Stimulated activated CD8-positive, alpha-beta memory T cell treated with anti-CD3 and anti-CD28 coated beads, Interleukin-12 subunit alpha, Interleukin-12 subunit beta, amount 100 ng/mL, for 1 hour (primary cell): ENCODE measurements around the gene HOTAIR.

Experiments used
- DNase-seq: peaks from one replicate; pipeline ENCODE4 v3.0.0-alpha.2; 2020; ENCODE audit warnings: low read depth

The HOTAIR gene

GRCh38 chr12:53975479-53976152, 862 bp upstream of the HOTAIR start:
- no peak for DNase-seq

DNA sequence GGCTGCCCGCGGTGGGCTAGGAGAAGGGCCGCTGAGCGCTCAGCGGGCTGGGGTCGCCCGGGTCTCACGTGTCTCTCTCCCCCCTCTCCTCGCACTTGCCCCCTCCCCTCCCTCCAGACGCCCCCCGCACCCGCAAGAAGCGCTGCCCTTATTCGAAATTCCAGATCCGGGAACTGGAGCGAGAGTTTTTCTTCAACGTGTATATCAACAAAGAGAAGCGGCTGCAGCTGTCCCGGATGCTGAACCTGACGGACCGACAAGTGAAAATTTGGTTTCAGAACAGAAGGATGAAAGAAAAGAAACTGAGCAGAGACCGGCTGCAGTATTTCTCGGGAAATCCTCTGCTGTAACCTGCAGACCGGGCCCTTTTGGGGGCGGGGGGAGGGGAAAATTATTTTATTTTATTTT, 314 bp upstream of the HOTAIR start:
- no peak for DNase-seq

DNA sequence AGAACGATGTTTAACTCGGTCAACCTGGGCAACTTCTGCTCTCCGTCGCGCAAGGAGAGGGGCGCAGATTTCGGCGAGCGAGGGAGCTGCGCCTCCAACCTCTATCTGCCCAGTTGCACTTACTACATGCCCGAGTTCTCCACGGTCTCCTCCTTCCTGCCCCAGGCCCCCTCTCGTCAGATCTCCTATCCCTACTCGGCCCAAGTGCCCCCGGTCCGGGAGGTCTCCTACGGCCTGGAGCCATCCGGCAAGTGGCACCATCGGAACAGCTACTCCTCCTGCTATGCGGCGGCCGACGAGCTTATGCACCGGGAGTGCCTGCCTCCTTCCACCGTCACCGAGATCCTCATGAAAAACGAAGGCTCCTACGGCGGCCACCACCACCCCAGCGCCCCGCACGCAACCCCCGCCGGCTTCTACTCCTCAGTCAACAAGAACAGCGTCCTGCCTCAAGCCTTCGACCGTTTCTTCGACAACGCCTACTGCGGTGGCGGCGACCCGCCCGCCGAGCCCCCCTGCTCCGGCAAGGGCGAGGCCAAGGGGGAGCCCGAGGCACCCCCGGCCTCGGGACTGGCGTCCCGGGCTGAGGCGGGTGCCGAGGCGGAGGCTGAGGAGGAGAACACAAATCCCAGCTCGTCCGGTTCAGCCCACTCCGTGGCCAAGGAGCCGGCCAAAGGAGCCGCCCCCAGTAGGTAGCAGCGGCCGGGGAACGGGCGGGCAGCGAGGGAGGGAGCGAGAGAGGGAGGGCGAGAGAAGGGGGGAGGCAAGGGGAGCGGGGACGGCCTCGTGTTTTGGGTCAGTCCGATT, 1.3 kb downstream of the HOTAIR start:
- no peak for DNase-seq

DNA sequence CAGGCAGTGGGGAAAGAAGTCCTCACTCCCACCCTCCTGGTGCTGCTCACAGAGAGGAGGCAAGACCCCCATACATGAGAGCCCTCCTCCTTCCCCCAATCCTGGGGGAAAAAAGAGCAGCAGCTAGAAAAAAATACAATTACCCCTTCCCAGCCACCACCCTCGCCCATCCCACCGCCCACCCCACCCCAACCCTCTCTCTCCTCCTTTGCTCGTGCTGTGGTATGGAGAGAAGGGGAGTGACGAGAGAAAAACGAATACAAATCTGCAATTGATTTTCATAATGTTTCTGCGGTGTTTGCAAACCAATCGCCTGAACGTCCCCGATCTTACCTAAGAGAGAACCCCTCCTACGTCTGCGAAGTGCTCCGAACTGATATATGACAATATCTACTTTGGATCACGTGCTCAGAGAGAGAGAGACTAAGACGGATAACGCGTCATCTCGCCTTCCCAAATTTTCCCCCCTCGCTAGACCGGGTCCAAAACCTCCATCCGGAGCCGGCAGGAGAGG, 2.0 kb downstream of the HOTAIR start, which contains the start of gene HOXC11:
TSS of gene HOXC11 (plus strand) at position 405 of the 514 bp plus-strand sequence. CDS start 116 bp downstream, outside the sequence.
- no peak for DNase-seq

DNA sequence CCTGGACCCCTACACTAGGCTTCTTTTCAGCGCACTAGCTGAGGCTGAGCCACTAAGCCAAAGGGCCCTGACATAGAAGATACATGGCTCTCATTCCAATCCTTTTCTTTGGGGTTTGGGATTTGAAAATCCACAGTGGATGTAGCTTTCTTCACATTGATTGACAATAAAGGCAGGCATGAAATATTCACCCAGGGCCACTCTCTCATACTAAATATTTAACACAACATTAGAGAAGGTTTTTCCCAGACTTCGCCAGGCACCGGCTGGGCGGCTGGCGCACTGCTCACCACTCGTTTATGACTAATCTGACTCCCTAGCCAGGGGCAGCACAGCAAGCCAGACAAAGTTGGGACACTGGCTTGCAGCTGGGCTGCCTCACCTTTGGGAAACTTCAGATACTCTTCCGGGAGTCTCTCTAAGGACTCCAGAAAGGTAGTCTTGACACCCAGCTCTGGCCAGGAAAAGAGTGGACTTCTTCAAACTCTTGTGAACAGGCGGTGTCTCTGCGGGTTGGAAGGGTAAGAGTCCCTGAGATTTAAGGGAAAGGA, 2.5 kb downstream of the HOTAIR start:
- no peak for DNase-seq

- DNase-seq, result no peak
Observed at GRCh38 chr12:53971686-53972085, 3.1 kb downstream of the HOTAIR start.

DNA sequence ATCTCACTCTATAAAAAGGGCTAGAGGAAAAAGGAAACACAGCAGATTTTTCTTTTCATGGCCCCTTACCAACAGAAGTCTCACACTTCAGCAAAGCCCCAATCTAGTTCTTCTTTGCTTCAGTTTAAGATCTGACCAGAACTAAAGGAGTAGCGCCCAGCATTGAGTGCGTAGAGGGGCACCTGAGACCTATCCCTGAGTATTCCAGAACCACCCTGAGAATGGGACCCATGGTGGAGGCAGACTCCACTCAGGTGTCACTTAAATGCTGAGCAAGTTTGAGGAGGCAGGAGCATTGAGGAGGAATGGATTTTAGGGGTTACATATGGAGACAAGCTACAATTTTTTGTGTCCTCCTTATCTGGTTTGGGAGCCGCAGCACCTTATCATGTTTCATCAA, 3.6 kb downstream of the HOTAIR start:
- DNase-seq, result no peak

- DNase-seq, result no peak
Observed at GRCh38 chr12:53970451-53970850, 4.3 kb downstream of the HOTAIR start.

GRCh38 chr12:53969588-53970259, 5.0 kb downstream of the HOTAIR start:
- DNase-seq, result no peak

GRCh38 chr12:53968214-53969127, 6.3 kb downstream of the HOTAIR start:
- DNase-seq, result no peak

DNA sequence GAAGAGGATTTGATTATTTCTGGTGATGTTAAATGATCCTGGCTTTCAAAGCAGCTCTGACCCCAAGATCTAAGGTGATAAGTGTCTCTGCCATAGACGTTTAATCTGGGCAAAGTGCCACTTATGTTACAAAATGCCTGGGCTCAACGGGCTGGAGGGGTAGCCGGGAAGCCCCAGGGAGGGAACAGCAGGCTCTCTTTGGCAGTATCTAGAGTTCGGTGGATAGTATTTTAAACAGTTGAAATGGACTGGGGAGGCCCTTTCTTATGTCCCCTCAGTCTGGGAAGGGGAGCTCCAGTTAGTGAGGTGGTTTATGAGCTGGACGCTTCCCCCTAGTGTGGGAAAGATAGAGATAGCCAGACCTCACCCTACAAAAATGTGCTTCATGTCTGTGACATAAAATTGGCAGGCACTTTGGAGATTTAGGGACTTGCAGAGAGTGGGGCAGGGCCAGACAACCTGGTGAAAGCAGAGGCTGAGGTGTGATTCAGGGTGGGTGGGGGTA, 7.3 kb downstream of the HOTAIR start:
- no peak for DNase-seq

DNA sequence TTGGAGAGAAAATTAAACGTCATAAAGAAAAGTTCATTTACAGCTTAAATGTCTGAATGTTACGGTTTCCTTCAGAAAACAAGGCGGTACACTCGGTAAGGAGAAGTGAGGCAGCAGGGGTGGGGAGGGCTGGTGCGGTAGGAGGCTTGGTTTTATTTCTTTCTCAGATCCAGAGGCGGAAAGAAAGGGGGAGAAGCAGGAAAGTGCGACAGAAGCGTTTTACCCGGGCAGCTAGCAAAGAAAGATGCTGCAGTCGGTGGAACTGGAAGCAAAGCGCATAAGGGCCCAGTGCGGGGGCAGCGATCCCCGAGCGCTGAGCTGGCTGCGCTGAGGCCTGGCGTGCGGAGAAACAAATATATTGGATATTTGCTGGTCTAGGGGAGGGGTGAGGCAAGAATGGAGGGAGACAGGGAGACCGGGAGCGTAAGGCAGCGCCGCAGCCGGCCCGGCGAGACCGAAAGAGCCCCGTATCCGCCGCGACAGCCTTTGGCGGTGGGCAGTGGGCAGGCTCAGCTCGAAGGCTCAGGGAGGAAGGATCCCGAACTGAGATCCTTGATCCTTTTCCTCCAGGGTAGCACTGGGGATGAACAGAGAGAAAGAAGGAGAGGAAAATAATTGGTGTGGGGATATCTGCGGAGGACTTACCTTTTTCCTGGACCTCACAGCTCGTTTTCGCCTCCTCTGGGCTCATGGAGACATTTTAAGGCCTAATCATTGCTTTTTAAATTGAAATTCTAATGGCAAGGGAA, 8.2 kb downstream of the HOTAIR start:
- DNase-seq, result no peak

GRCh38 chr12:53966085-53966384, 8.7 kb downstream of the HOTAIR start:
- no peak for DNase-seq

- no peak for DNase-seq
Observed at GRCh38 chr12:53965281-53966084, 9.3 kb downstream of the HOTAIR start.

DNA sequence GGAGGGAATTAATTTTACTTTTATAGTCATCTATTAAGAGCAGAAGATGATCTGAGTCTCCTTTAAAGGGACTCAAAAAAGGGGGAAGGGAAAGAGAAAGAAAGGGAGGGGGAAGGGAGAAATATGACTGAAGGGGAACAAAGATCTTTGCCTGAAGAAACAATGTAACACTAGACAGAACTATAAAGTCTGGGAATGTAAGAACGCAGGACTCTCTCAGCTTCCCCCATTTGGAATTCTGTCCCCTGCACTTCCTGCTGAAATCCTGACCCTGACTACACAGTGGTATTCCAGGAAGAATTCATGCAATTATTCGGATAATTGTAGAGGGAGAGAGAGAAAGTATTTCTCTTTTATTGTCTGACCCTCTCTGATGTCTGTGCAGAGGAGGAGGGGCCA, 10.4 kb downstream of the HOTAIR start:
- no peak for DNase-seq

GRCh38 chr12:53963434-53964314, 11.1 kb downstream of the HOTAIR start:
- DNase-seq, result no peak

GRCh38 chr12:53963005-53963404, 11.7 kb downstream of the HOTAIR start:
- no peak for DNase-seq

DNA sequence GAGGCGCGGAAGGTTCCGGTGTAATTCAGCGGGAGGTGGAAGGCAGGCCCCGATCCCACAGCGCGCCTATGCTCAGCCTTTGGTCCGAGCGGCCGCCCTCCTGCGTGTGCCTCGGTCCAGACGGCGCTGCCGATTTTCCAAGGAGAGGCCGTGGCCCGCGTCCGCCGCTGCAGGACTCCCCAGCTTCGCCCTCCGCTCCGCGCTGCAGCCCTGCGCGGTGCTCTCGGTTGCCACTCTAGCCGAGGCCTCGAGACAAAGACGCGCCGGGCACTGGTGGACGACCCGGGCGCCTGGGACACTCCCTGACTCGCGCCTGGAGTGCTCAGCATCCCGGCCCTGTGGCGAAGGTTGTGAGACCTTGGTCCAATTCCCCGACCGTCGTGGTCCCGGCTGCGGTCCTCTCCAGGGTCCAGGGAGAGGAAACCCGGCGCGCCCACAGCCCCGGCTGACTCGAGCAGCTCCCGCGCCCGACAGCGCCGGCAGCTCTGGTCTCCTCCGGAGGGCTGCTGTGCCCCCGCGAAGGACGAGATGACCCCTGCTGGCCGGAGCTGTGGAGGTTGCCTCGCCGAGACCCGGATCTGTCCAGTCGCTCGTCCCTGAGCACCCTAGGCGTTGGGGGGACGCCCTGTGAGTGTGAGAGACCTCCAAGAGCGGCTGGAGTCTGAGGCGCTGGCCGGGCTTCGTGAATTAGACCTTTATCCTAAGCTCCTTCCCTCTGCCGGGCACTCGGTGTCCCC, 13.6 kb downstream of the HOTAIR start:
- DNase-seq, result no peak
